H9 (cell line): ENCODE data around the gene AATF. TPM values are rescaled to one million over a fixed set of nuclear protein-coding genes. Genes with fewer than 3 reads are reported as not detected.

Experiments used
- DNase-seq: peaks from one replicate; pipeline ENCODE4 v3.0.0-alpha.2; 2017
- H2AFZ ChIP-seq: one replicate; pipeline ENCODE4 v1.6.1; 2013; ENCODE audit warnings: mild to moderate bottlenecking, low read length, control low read depth, moderate library complexity
- H2AK5ac ChIP-seq: 2 replicates; pipeline ENCODE4 v1.6.1; 2013; ENCODE audit warnings: low read length, control low read depth, mixed read lengths; ENCODE audit not compliant: insufficient read length
- H2BK120ac ChIP-seq: one replicate; pipeline ENCODE4 v1.6.1; 2013; ENCODE audit warnings: low read depth, mild to moderate bottlenecking, low read length, control low read depth, inconsistent platforms; ENCODE audit not compliant: poor library complexity, severe bottlenecking
- H2BK12ac ChIP-seq: 2 replicates; pipeline ENCODE4 v1.6.1; 2013; ENCODE audit warnings: low read length, control low read depth, mixed read lengths, low read depth; ENCODE audit not compliant: insufficient read length
- H2BK15ac ChIP-seq: 2 replicates; pipeline ENCODE4 v1.6.1; 2013; ENCODE audit warnings: low read depth, low read length, control low read depth
- H2BK20ac ChIP-seq: one replicate; pipeline ENCODE4 v1.6.1; 2013; ENCODE audit warnings: low read depth, mild to moderate bottlenecking, low read length, control low read depth, inconsistent platforms; ENCODE audit not compliant: poor library complexity, severe bottlenecking
- H2BK5ac ChIP-seq: 2 replicates; pipeline ENCODE4 v1.6.1; 2013; ENCODE audit warnings: low read length, control low read depth, mixed read lengths; ENCODE audit not compliant: insufficient read length
- H3K14ac ChIP-seq: 2 replicates; pipeline ENCODE4 v1.6.1; 2013; ENCODE audit warnings: low read length, control low read depth; ENCODE audit not compliant: insufficient read depth
- H3K18ac ChIP-seq: 2 replicates; pipeline ENCODE4 v1.6.1; 2013; ENCODE audit warnings: low read depth, mild to moderate bottlenecking, mixed read lengths, low read length, control low read depth; ENCODE audit not compliant: insufficient read length
- H3K23ac ChIP-seq: 2 replicates; pipeline ENCODE4 v1.6.1; 2013; ENCODE audit warnings: low read length, control low read depth, mixed read lengths, low read depth; ENCODE audit not compliant: insufficient read length
- H3K23me2 ChIP-seq: 2 replicates; pipeline ENCODE4 v1.6.1; 2013; ENCODE audit warnings: low read depth, mild to moderate bottlenecking, mixed read lengths, low read length, control low read depth; ENCODE audit not compliant: insufficient read length, poor library complexity, severe bottlenecking
- H3K27ac ChIP-seq: 2 replicates; pipeline ENCODE4 v1.5.1; 2013; ENCODE audit warnings: low read length, control low read depth, mixed read lengths, low read depth; ENCODE audit not compliant: insufficient read length
- H3K27me3 ChIP-seq: 2 replicates; pipeline ENCODE4 v1.6.1; 2013; ENCODE audit warnings: low read length, control low read depth, inconsistent platforms; ENCODE audit not compliant: insufficient read depth
- H3K4ac ChIP-seq: 2 replicates; pipeline ENCODE4 v1.6.1; 2013; ENCODE audit warnings: low read depth, mild to moderate bottlenecking, control low read depth, inconsistent platforms, low read length, moderate library complexity
- H3K4me1 ChIP-seq: 2 replicates; pipeline ENCODE4 v1.6.1; 2013; ENCODE audit warnings: low read length, control low read depth, inconsistent platforms; ENCODE audit not compliant: insufficient read depth
- H3K4me2 ChIP-seq: 2 replicates; pipeline ENCODE4 v1.6.1; 2013; ENCODE audit warnings: low read length, control low read depth, mixed read lengths; ENCODE audit not compliant: insufficient read length, insufficient read depth
- H3K56ac ChIP-seq: 2 replicates; pipeline ENCODE4 v1.6.1; 2013; ENCODE audit warnings: low read depth, mild to moderate bottlenecking, mixed read lengths, low read length, control low read depth; ENCODE audit not compliant: insufficient read length
- H3K79me1 ChIP-seq: 2 replicates; pipeline ENCODE4 v1.6.1; 2013; ENCODE audit warnings: low read depth, mild to moderate bottlenecking, moderate library complexity, low read length, control low read depth, inconsistent platforms; ENCODE audit not compliant: insufficient read depth, poor library complexity, severe bottlenecking
- H3K79me2 ChIP-seq: 2 replicates; pipeline ENCODE4 v1.6.1; 2013; ENCODE audit warnings: low read length, control low read depth, inconsistent platforms; ENCODE audit not compliant: insufficient read depth
- H3K9ac ChIP-seq: 2 replicates; pipeline ENCODE4 v1.6.1; 2013; ENCODE audit warnings: low read length, control low read depth, mixed read lengths; ENCODE audit not compliant: insufficient read length; ENCODE audit errors: extremely low read depth
- H3K9me3 ChIP-seq: one replicate; pipeline ENCODE4 v1.6.1; 2013; ENCODE audit warnings: low read depth, low read length, inconsistent platforms; ENCODE audit not compliant: control insufficient read depth
- H3T11ph ChIP-seq: one replicate; pipeline ENCODE4 v1.6.1; 2013; ENCODE audit warnings: mild to moderate bottlenecking, low read length, control low read depth, inconsistent platforms
- H4K20me1 ChIP-seq: one replicate; pipeline ENCODE4 v1.6.1; 2013; ENCODE audit not compliant: control insufficient read depth, insufficient read length, insufficient read depth
- H4K5ac ChIP-seq: 2 replicates; pipeline ENCODE4 v1.6.1; 2013; ENCODE audit warnings: low read depth, mild to moderate bottlenecking, mixed read lengths, low read length, control low read depth; ENCODE audit not compliant: insufficient read length
- H4K8ac ChIP-seq: replicated peaks from 2 replicates; pipeline ENCODE4 v1.6.1; 2013; ENCODE audit warnings: low read length, control low read depth, mixed read lengths, low read depth; ENCODE audit not compliant: insufficient read length
- H4K91ac ChIP-seq: 2 replicates; pipeline ENCODE4 v1.6.1; 2013; ENCODE audit warnings: low read depth, mild to moderate bottlenecking, moderate library complexity, mixed read lengths, low read length, control low read depth; ENCODE audit not compliant: insufficient read length
- H3K27ac Mint-ChIP-seq, 3 experiments: 2 replicates in 2 of 3; 3 replicates in 1 of 3; pipeline ENCODE4 v1.8.0; 2020 to 2021; ENCODE audit warnings: mixed read lengths in 3 of 3, mild to moderate bottlenecking in 1 of 3, moderate library complexity in 1 of 3
- H3K27me3 Mint-ChIP-seq: 2 replicates; pipeline ENCODE4 v1.8.0; 2021; ENCODE audit warnings: low read depth, mild to moderate bottlenecking, moderate library complexity, mixed read lengths
- H3K36me3 Mint-ChIP-seq, 3 experiments: 2 replicates in 2 of 3; 3 replicates in 1 of 3; pipeline ENCODE4 v1.8.0; 2020 to 2021; ENCODE audit warnings: low read depth in 3 of 3, mixed read lengths in 3 of 3; ENCODE audit not compliant: insufficient read depth in 1 of 3
- H3K4me1 Mint-ChIP-seq, 2 experiments: 2 replicates each; pipeline ENCODE4 v1.8.0; 2020; ENCODE audit warnings: mixed read lengths in 2 of 2
- H3K4me3 Mint-ChIP-seq, 2 experiments: 2 replicates in 1 of 2; 3 replicates in 1 of 2; pipeline ENCODE4 v1.8.0; 2020 to 2021; ENCODE audit warnings: mild to moderate bottlenecking in 2 of 2, mixed read lengths in 2 of 2, moderate library complexity in 1 of 2
- H3K9me3 Mint-ChIP-seq, 2 experiments: 2 replicates in 1 of 2; 3 replicates in 1 of 2; pipeline ENCODE4 v1.8.0; 2020; ENCODE audit warnings: mild to moderate bottlenecking in 2 of 2, mixed read lengths in 2 of 2, moderate library complexity in 1 of 2
- WGBS: extraction: QIAGEN DNeasy Blood & Tissue Kit; methylation state at CpG from one replicate; pipeline ENCODE4 v1.1.7; 2013; ENCODE audit warnings: missing lambda C conversion rate, low lambda C conversion rate, mixed read lengths; ENCODE audit not compliant: insufficient read length; ENCODE audit errors: extremely low coverage; 5-methylcytosine and 5-hydroxymethylcytosine counted together
- total RNA-seq: library from RNA; stranded (reverse); gene quantifications from 2 replicates; pipeline ENCODE4 v1.2.1, GENCODE V29; 2021
- TF ChIP-seq, protein P1 (sequence below): fragments of 200-600 bp; sonication (generic); conservative IDR thresholded peaks from 3 replicates; pipeline ENCODE4 v1.8.0; 2021; ENCODE audit warnings: antibody characterized with exemption, mild to moderate bottlenecking

AATF gene
- total RNA-seq, 1 experiment from 2014 or later, result 69.6 TPM

- Mint-ChIP-seq H3K4me3 (no peak overlapping the region), H3K9me3 (no peaks in the 10 kb centered on the region), H3K4me1 (peaks cover 27 to 33% of the 10 kb centered on the region in 2 experiments), H3K27me3 (no peaks in the 10 kb centered on the region), H3K36me3 (peaks cover 35 to 60% (median 39%) of the 10 kb centered on the region in 3 experiments; a peak in 6 of 7 replicates), H3K27ac (no peak overlapping the region; a peak in 1 of 7 replicates)
- H3K4me2 ChIP-seq, result no peak overlapping the region
- no peak overlapping the region for H4K5ac ChIP-seq
- TF ChIP-seq, protein P1, sequence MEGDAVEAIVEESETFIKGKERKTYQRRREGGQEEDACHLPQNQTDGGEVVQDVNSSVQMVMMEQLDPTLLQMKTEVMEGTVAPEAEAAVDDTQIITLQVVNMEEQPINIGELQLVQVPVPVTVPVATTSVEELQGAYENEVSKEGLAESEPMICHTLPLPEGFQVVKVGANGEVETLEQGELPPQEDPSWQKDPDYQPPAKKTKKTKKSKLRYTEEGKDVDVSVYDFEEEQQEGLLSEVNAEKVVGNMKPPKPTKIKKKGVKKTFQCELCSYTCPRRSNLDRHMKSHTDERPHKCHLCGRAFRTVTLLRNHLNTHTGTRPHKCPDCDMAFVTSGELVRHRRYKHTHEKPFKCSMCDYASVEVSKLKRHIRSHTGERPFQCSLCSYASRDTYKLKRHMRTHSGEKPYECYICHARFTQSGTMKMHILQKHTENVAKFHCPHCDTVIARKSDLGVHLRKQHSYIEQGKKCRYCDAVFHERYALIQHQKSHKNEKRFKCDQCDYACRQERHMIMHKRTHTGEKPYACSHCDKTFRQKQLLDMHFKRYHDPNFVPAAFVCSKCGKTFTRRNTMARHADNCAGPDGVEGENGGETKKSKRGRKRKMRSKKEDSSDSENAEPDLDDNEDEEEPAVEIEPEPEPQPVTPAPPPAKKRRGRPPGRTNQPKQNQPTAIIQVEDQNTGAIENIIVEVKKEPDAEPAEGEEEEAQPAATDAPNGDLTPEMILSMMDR, result no peak
- H3K14ac ChIP-seq, result no peak overlapping the region
- no peak overlapping the region for H2BK120ac ChIP-seq
- H3K27me3 ChIP-seq, result no peaks in the 10 kb centered on the region
- H3K23ac ChIP-seq, result no peak overlapping the region
- H3K4ac ChIP-seq, result no peak overlapping the region
- H3K79me2 ChIP-seq, result no peaks in the 10 kb centered on the region
- H4K91ac ChIP-seq, result no peak overlapping the region
- H2BK5ac ChIP-seq, result no peak overlapping the region
- H3K9me3 ChIP-seq, result no peaks in the 10 kb centered on the region
- no peak overlapping the region for H2BK12ac ChIP-seq
- no peaks in the 10 kb centered on the region for H3K79me1 ChIP-seq
- no peak overlapping the region for H2BK20ac ChIP-seq
- no CpG with 5 or more reads among the region's 5 CpGs for WGBS
- H3K18ac ChIP-seq, result no peak overlapping the region
- peaks cover 6% of the 10 kb centered on the region; the same call in 1 of the 2 replicates for H3K4me1 ChIP-seq
- no peak overlapping the region for H2AFZ ChIP-seq
- no peak for DNase-seq
- H4K8ac ChIP-seq, result no peak overlapping the region
- H2AK5ac ChIP-seq, result no peak overlapping the region
- no peaks in the 10 kb centered on the region for H4K20me1 ChIP-seq
- H3K56ac ChIP-seq, result no peak overlapping the region
- H2BK15ac ChIP-seq, result no peak overlapping the region
- no peak overlapping the region for H3K9ac ChIP-seq
- H3T11ph ChIP-seq, result no peak overlapping the region
- no peak overlapping the region for H3K27ac ChIP-seq
- H3K23me2 ChIP-seq, result no peaks in the 10 kb centered on the region
These were observed 138.9 kb downstream of the AATF start for GRCh38 chr17:37087683-37088082.
